ENCODE results near the gene YWHAB. TPM values are rescaled to one million over a fixed set of nuclear protein-coding genes. Genes with fewer than 3 reads are reported as not detected.

Gene YWHAB
- total and polyA plus RNA-seq, 4 experiments from 2014 or later: 245 to 616 (median 408) TPM

GRCh38 chr20:44886828-44887227, 1.3 kb downstream of the YWHAB start:
- Mint-ChIP-seq H3K4me1 (peaks cover 47 to 88% (median 66%) of the 10 kb centered on the region in 4 donors), H3K27me3 (no peaks in the 10 kb centered on the region), H3K36me3 (peaks cover 0 to 50% of the 10 kb centered on the region in 2 donors), H3K27ac (peak overlapping the region; percentile 94 to 97 (median 95)), H3K4me3 (peak overlapping the region; percentile 92 to 98 (median 97)), H3K9me3 (no peaks in the 10 kb centered on the region)
- intact Hi-C loops (cut with micrococcal nuclease): loop anchor here (1.0 to 10.0 kb wide), 4 partner anchors 8 to 1800 kb away; partner anchors contain the start of genes SERINC3, SRSF6 and TP53RK
- H3K4me3 ChIP-seq (ENCODE audit: low read length in 2 of 2): peak overlapping the region; percentile 82 to 87
- DNase-seq: no peak
- CTCF ChIA-PET (ENCODE audit: partially characterized antibody): no interaction called here
- POLR2A ChIA-PET (ENCODE audit: partially characterized antibody): interaction anchor here (1.8 to 2.4 kb wide), 2 partner anchors 73 to 79 kb away, joined by 6 to 7 read pairs; partner anchors contain the start of genes STK4 and TOMM34
- peak overlapping the region; percentile 85 for H3K27ac ChIP-seq (ENCODE audit: low read depth, low read length)
- no peaks in the 10 kb centered on the region for H3K36me3 ChIP-seq (ENCODE audit: insufficient read depth, low read length)
- H3K27me3 ChIP-seq (ENCODE audit: insufficient read depth, low read length): no peaks in the 10 kb centered on the region
- peaks cover 67% of the 10 kb centered on the region for H3K4me1 ChIP-seq (ENCODE audit: insufficient read depth, low read length)
- no peaks in the 10 kb centered on the region for H3K9me3 ChIP-seq (ENCODE audit: control insufficient read depth in 1 of 2, low read length in 2 of 2)

GRCh38 chr20:44887466-44887865, 2.0 kb downstream of the YWHAB start:
- Histone ChIP-seq H3K36me3 (ENCODE audit: insufficient read depth, low read length) (no peaks in the 10 kb centered on the region), H3K27me3 (ENCODE audit: insufficient read depth, low read length) (no peaks in the 10 kb centered on the region), H3K27ac (ENCODE audit: low read depth, low read length) (peak overlapping the region; percentile 85), H3K4me1 (ENCODE audit: insufficient read depth, low read length) (peaks cover 73% of the 10 kb centered on the region), H3K4me3 (ENCODE audit: low read length in 2 of 2) (peak overlapping the region; percentile 39 to 82), H3K9me3 (ENCODE audit: control insufficient read depth in 1 of 2, low read length in 2 of 2) (no peaks in the 10 kb centered on the region)
- POLR2A ChIA-PET (ENCODE audit: partially characterized antibody): interaction anchor here (1.0 to 2.5 kb wide), 7 partner anchors 9 to 94 kb away, joined by 3 to 22 read pairs (median 5); partner anchors contain the start of genes PABPC1L, STK4 and TOMM34
- Mint-ChIP-seq H3K27ac (peak overlapping the region; percentile 74 to 97 (median 95)), H3K27me3 (no peaks in the 10 kb centered on the region), H3K36me3 (peaks cover 0 to 55% of the 10 kb centered on the region in 2 donors), H3K4me3 (peak overlapping the region; percentile 92 to 98 (median 97)), H3K9me3 (no peaks in the 10 kb centered on the region), H3K4me1 (peaks cover 51 to 93% (median 71%) of the 10 kb centered on the region in 4 donors)
- CTCF ChIA-PET (ENCODE audit: partially characterized antibody): interaction anchor here (0.8 to 3.4 kb wide), 10 partner anchors 9 to 575 kb away, joined by 3 to 32 read pairs (median 6); partner anchors contain the start of genes PABPC1L and TOMM34
- intact Hi-C loops (cut with micrococcal nuclease): loop anchor here (1.0 to 10.0 kb wide), 4 partner anchors 8 to 1800 kb away; partner anchors contain the start of genes SERINC3, SRSF6 and TP53RK
- DNase-seq: no peak

- no peaks in the 10 kb centered on the region for H3K9me3 Mint-ChIP-seq
- intact Hi-C loops (cut with micrococcal nuclease): loop anchor here (1.0 to 10.0 kb wide), 4 partner anchors 21 to 1799 kb away; partner anchors contain the start of genes SERINC3, SRSF6 and TP53RK
- CTCF ChIA-PET (ENCODE audit: partially characterized antibody): interaction anchor here (1.0 to 3.4 kb wide), 10 partner anchors 9 to 576 kb away, joined by 3 to 32 read pairs (median 6); partner anchors contain the start of genes PABPC1L and TOMM34
- H3K27ac Mint-ChIP-seq: peak overlapping the region; percentile 82 to 97 (median 86)
- H3K36me3 ChIP-seq (ENCODE audit: insufficient read depth, low read length): no peaks in the 10 kb centered on the region
- H3K4me3 ChIP-seq (ENCODE audit: low read length in 2 of 2): peak overlapping the region; percentile 39 to 82
- H3K27ac ChIP-seq (ENCODE audit: low read depth, low read length): peak overlapping the region; percentile 85
- peak in 3 of 5 donors; percentile 24 to 34 (median 33) for DNase-seq
- H3K27me3 ChIP-seq (ENCODE audit: insufficient read depth, low read length): no peaks in the 10 kb centered on the region
- H3K36me3 Mint-ChIP-seq: peaks cover 0 to 55% of the 10 kb centered on the region in 2 donors
- no peaks in the 10 kb centered on the region for H3K27me3 Mint-ChIP-seq
- peaks cover 52 to 89% (median 70%) of the 10 kb centered on the region in 4 donors for H3K4me1 Mint-ChIP-seq
- peak overlapping the region; percentile 65 to 98 (median 97) for H3K4me3 Mint-ChIP-seq
- H3K4me1 ChIP-seq (ENCODE audit: insufficient read depth, low read length): peaks cover 81% of the 10 kb centered on the region
- H3K9me3 ChIP-seq (ENCODE audit: control insufficient read depth in 1 of 2, low read length in 2 of 2): no peaks in the 10 kb centered on the region
- POLR2A ChIA-PET (ENCODE audit: partially characterized antibody): interaction anchor here (1.0 to 2.5 kb wide), 9 partner anchors 8 to 93 kb away, joined by 3 to 22 read pairs (median 4); partner anchors contain the start of genes PABPC1L, STK4 and TOMM34
Observed at GRCh38 chr20:44888226-44889103, 3.0 kb downstream of the YWHAB start.

GRCh38 chr20:44891826-44892225, 6.3 kb downstream of the YWHAB start:
- peak overlapping the region in 6 of 8 donors; percentile 18 to 76 (median 68) for H3K4me3 Mint-ChIP-seq
- H3K4me3 ChIP-seq (ENCODE audit: low read length in 2 of 2): no peak overlapping the region
- peaks cover 5 to 53% of the 10 kb centered on the region in 2 donors for H3K36me3 Mint-ChIP-seq
- intact Hi-C loops (cut with micrococcal nuclease): no loop called here
- peaks cover 97% of the 10 kb centered on the region for H3K4me1 ChIP-seq (ENCODE audit: insufficient read depth, low read length)
- CTCF ChIA-PET (ENCODE audit: partially characterized antibody): interaction anchor here (0.8 to 1.3 kb wide), 3 partner anchors 203 to 702 kb away, joined by 3 to 4 read pairs (median 3); no protein-coding TSS in a partner anchor
- no peaks in the 10 kb centered on the region for H3K9me3 Mint-ChIP-seq
- H3K27ac Mint-ChIP-seq: peak overlapping the region; percentile 6 to 77 (median 49)
- peaks cover 69 to 92% (median 81%) of the 10 kb centered on the region in 4 donors for H3K4me1 Mint-ChIP-seq
- no peaks in the 10 kb centered on the region for H3K27me3 ChIP-seq (ENCODE audit: insufficient read depth, low read length)
- DNase-seq: no peak
- no peaks in the 10 kb centered on the region for H3K9me3 ChIP-seq (ENCODE audit: control insufficient read depth in 1 of 2, low read length in 2 of 2)
- H3K27me3 Mint-ChIP-seq: no peaks in the 10 kb centered on the region
- no peaks in the 10 kb centered on the region for H3K36me3 ChIP-seq (ENCODE audit: insufficient read depth, low read length)
- H3K27ac ChIP-seq (ENCODE audit: low read depth, low read length): no peak overlapping the region
- POLR2A ChIA-PET (ENCODE audit: partially characterized antibody): interaction anchor here (0.8 to 1.6 kb wide), 6 partner anchors 10 to 98 kb away, joined by 3 to 5 read pairs (median 3); partner anchors contain the start of gene PABPC1L

GRCh38 chr20:44894959-44895358, 9.5 kb downstream of the YWHAB start:
- H3K27ac Mint-ChIP-seq: peak overlapping the region; percentile 5 to 88 (median 32)
- Histone ChIP-seq H3K9me3 (ENCODE audit: control insufficient read depth in 1 of 2, low read length in 2 of 2) (no peaks in the 10 kb centered on the region), H3K4me3 (ENCODE audit: low read length in 2 of 2) (no peak overlapping the region), H3K4me1 (ENCODE audit: insufficient read depth, low read length) (peaks cover 97% of the 10 kb centered on the region), H3K36me3 (ENCODE audit: insufficient read depth, low read length) (no peaks in the 10 kb centered on the region), H3K27me3 (ENCODE audit: insufficient read depth, low read length) (no peaks in the 10 kb centered on the region), H3K27ac (ENCODE audit: low read depth, low read length) (no peak overlapping the region)
- ChIA-PET POLR2A (ENCODE audit: partially characterized antibody) (interaction anchor here (1.2 to 4.3 kb wide), 4 partner anchors 9 to 73 kb away, joined by 3 to 23 read pairs (median 10); partner anchors contain the start of genes PABPC1L and YWHAB), CTCF (ENCODE audit: partially characterized antibody) (no interaction called here)
- no peak for DNase-seq
- no peaks in the 10 kb centered on the region for H3K9me3 Mint-ChIP-seq
- peaks cover 13 to 40% of the 10 kb centered on the region in 2 donors for H3K36me3 Mint-ChIP-seq
- intact Hi-C loops (cut with micrococcal nuclease): loop anchor here (1.0 kb wide), 1 partner anchor 8 kb away; no protein-coding TSS in a partner anchor
- H3K4me1 Mint-ChIP-seq: peaks cover 57 to 86% (median 75%) of the 10 kb centered on the region in 4 donors
- no peaks in the 10 kb centered on the region for H3K27me3 Mint-ChIP-seq
- peak overlapping the region in 7 of 8 donors; percentile 3 to 85 (median 47) for H3K4me3 Mint-ChIP-seq

- POLR2A ChIA-PET (ENCODE audit: partially characterized antibody): interaction anchor here (1.3 to 4.3 kb wide), 4 partner anchors 9 to 82 kb away, joined by 4 to 23 read pairs (median 10); partner anchors contain the start of genes PABPC1L and YWHAB
- DNase-seq: no peak
- H3K4me3 ChIP-seq (ENCODE audit: low read length in 2 of 2): no peak overlapping the region
- intact Hi-C loops (cut with micrococcal nuclease): no loop called here
- no peaks in the 10 kb centered on the region for H3K9me3 ChIP-seq (ENCODE audit: control insufficient read depth in 1 of 2, low read length in 2 of 2)
- Mint-ChIP-seq H3K27ac (peak overlapping the region; percentile 9 to 94 (median 84)), H3K9me3 (no peaks in the 10 kb centered on the region), H3K4me1 (peaks cover 63 to 89% (median 77%) of the 10 kb centered on the region in 4 donors), H3K36me3 (peaks cover 16 to 48% of the 10 kb centered on the region in 2 donors), H3K27me3 (no peaks in the 10 kb centered on the region), H3K4me3 (peak overlapping the region; percentile 27 to 78 (median 48))
- peaks cover 6% of the 10 kb centered on the region for H3K36me3 ChIP-seq (ENCODE audit: insufficient read depth, low read length)
- peaks cover 98% of the 10 kb centered on the region for H3K4me1 ChIP-seq (ENCODE audit: insufficient read depth, low read length)
- no peaks in the 10 kb centered on the region for H3K27me3 ChIP-seq (ENCODE audit: insufficient read depth, low read length)
- no peak overlapping the region for H3K27ac ChIP-seq (ENCODE audit: low read depth, low read length)
- CTCF ChIA-PET (ENCODE audit: partially characterized antibody): interaction anchor here (0.7 kb wide), 1 partner anchor 14 kb away, joined by 3 read pairs; no protein-coding TSS in a partner anchor
Observed at GRCh38 chr20:44896583-44896982, 11.1 kb downstream of the YWHAB start.
